Measurements from ENCODE around the gene CDK18. TPM values are rescaled to one million over a fixed set of nuclear protein-coding genes. Genes with fewer than 3 reads are reported as not detected.

Gene CDK18
- total and polyA plus RNA-seq, 2 of the 8 experiments (the other 6 are each of a cell fraction or from before 2014, with no cell fraction given) = 31.2 to 44.0 TPM

- 86% methylated on average over 6 of the region's 6 CpGs; no CpG with 5 or more reads in 1 of the 2 experiments for WGBS, 2 experiments (ENCODE audit: extremely low coverage in 1 of 2, insufficient coverage in 1 of 2, insufficient read length in 1 of 2, insufficient replicate concordance in 2 of 2, low coverage in 1 of 2, low lambda C conversion rate in 2 of 2, missing lambda C conversion rate in 1 of 2)
- Histone ChIP-seq H3K18ac (ENCODE audit: extremely low read depth, low read length) (no peak overlapping the region), H3K9me3 (ENCODE audit: insufficient read depth in 2 of 2, low read depth in 1 of 2, low read length in 1 of 2) (0 out of 4 replicates have a peak, but pooled peaks cover 0 to 2% of the 10 kb centered on the region in 2 experiments), H4K5ac (ENCODE audit: insufficient read length, low read depth, low read length) (no peak overlapping the region), H3K23ac (ENCODE audit: insufficient read length) (no peak overlapping the region), H3K27ac (ENCODE audit: low read depth, low read length) (no peak overlapping the region), H3K27me3 (replicated peaks in 1 of 4; ENCODE audit: control insufficient read depth in 3 of 4, extremely low read depth in 1 of 4, insufficient read depth in 3 of 4, low read length in 3 of 4) (no peaks in the 10 kb centered on the region; a peak in 2 of 7 replicates), H3K4me1 (replicated peaks in 1 of 4; ENCODE audit: control insufficient read depth in 3 of 4, insufficient read depth in 4 of 4, low read length in 3 of 4) (peaks cover 0 to 5% (median 4%) of the 10 kb centered on the region in 4 experiments; a peak in 6 of 7 replicates), H3K4me3 (ENCODE audit: extremely low read depth in 1 of 4, insufficient read depth in 2 of 4, low read depth in 3 of 4, low read length in 4 of 4) (no peak overlapping the region), H3K23me2 (ENCODE audit: low read depth, low read length) (no peaks in the 10 kb centered on the region), H2AFZ (ENCODE audit: low read length) (no peak overlapping the region), H3K14ac (ENCODE audit: insufficient read length) (no peak overlapping the region), H4K20me1 (replicated peaks in 1 of 2; ENCODE audit: control insufficient read depth in 1 of 2, insufficient read depth in 2 of 2, low read length in 2 of 2) (no peaks in the 10 kb centered on the region), H2BK5ac (ENCODE audit: low read depth, low read length) (no peak overlapping the region), H2BK120ac (replicated peaks; ENCODE audit: low read depth, low read length) (no peak overlapping the region), H2BK20ac (ENCODE audit: low read length) (no peak overlapping the region), H2AK5ac (ENCODE audit: low read depth, low read length) (no peak overlapping the region), H3K79me1 (ENCODE audit: low read depth, low read length) (no peaks in the 10 kb centered on the region), H3K36me3 (ENCODE audit: control insufficient read depth in 2 of 4, insufficient read depth in 4 of 4, low read length in 3 of 4) (no peaks in the 10 kb centered on the region), H4K91ac (replicated peaks; ENCODE audit: insufficient read length, low read length) (no peak overlapping the region), H3K56ac (replicated peaks; ENCODE audit: insufficient read length, low read depth, low read length) (no peak overlapping the region), H3K79me2 (ENCODE audit: control insufficient read depth in 1 of 2, insufficient read depth in 2 of 2, low read length in 2 of 2) (no peaks in the 10 kb centered on the region), H4K8ac (ENCODE audit: extremely low read depth, insufficient read depth, low read length) (no peak overlapping the region), H2BK15ac (ENCODE audit: low read length) (no peak overlapping the region), H3K4ac (replicated peaks; ENCODE audit: insufficient read length, low read depth, low read length) (no peak overlapping the region), H3K4me2 (ENCODE audit: insufficient read depth in 1 of 2, low read depth in 2 of 2, low read length in 2 of 2) (no peak overlapping the region), H3K9ac (replicated peaks in 1 of 4; ENCODE audit: extremely low read depth in 1 of 4, low read depth in 3 of 4, low read length in 3 of 4) (no peak overlapping the region), H2BK12ac (ENCODE audit: low read depth, low read length) (no peak overlapping the region)
- TF ChIP-seq TAF7 (optimal IDR thresholded peaks at IDR 0.05; ENCODE audit: borderline replicate concordance, low read depth, low read length) = no peak
- no peak for TF ChIP-seq EGR1 (IDR thresholded peaks at IDR 0.05; ENCODE audit: borderline replicate concordance, low read depth, low read length)
- no peak for TF ChIP-seq CTBP2 (IDR thresholded peaks at IDR 0.05; ENCODE audit: borderline replicate concordance, insufficient read depth, insufficient read length, low read length)
- no peak for TF ChIP-seq SP2 (IDR thresholded peaks at IDR 0.05; ENCODE audit: low read length)
- POLR2A ChIA-PET (ENCODE audit: partially characterized antibody) = interaction anchor here (2.3 kb wide), 1 partner anchor 21 kb away, joined by 4 read pairs; no protein-coding TSS in a partner anchor
- no peak for DNase-seq (ENCODE audit: low read depth in 1 of 2, low spot score in 2 of 2)
- CTCF ChIA-PET (ENCODE audit: partially characterized antibody) = interaction anchor here (0.6 to 15.6 kb wide), 6 partner anchors 9 to 121 kb away, joined by 3 to 233 read pairs (median 4); no protein-coding TSS in a partner anchor
- no peak for FAIRE-seq
Observed at GRCh38 chr1:205470131-205470530, 34.3 kb upstream of the CDK18 start.
